Activated B cell treated with CpG ODN at 0.5 μM for 24 hours (primary cell): ENCODE measurements around the gene MYO9B. TPM values are rescaled to one million over a fixed set of nuclear protein-coding genes. Genes with fewer than 3 reads are reported as not detected.

ENCODE experiments used
- ATAC-seq: fragments of 200-7000 bp; cut with Tn5 transposase; one replicate; pipeline ENCODE4 v1.10.0; 2021; ENCODE audit warnings: low read depth, mild to moderate bottlenecking, moderate library complexity
- CTCF ChIA-PET: fragments of 350-600 bp; sonication (Branson Sonifier 250); formaldehyde crosslinking; loops from one replicate; lab custom pipeline; 2021; ENCODE audit warnings: antibody characterized with exemption; lab: Charles Lee
- POLR2A ChIA-PET: fragments of 350-600 bp; sonication (Branson Sonifier 250); formaldehyde crosslinking; loops from one replicate; lab custom pipeline; 2021; ENCODE audit warnings: antibody characterized with exemption; lab: Charles Lee
- DNase-seq: peaks from one replicate; pipeline ENCODE4 v3.0.0; 2022
- H3K27ac Mint-ChIP-seq: one replicate; pipeline ENCODE4 v1.8.0; 2020; ENCODE audit warnings: mixed read lengths
- H3K27me3 Mint-ChIP-seq: one replicate; pipeline ENCODE4 v1.8.0; 2021; ENCODE audit warnings: mixed read lengths
- H3K36me3 Mint-ChIP-seq: one replicate; pipeline ENCODE4 v1.8.0; 2021; ENCODE audit warnings: low read depth, mixed read lengths
- H3K4me1 Mint-ChIP-seq: one replicate; pipeline ENCODE4 v1.8.0; 2021; ENCODE audit warnings: mixed read lengths
- H3K4me3 Mint-ChIP-seq: one replicate; pipeline ENCODE4 v1.8.0; 2020; ENCODE audit warnings: mild to moderate bottlenecking, mixed read lengths
- H3K9me3 Mint-ChIP-seq: one replicate; pipeline ENCODE4 v1.8.0; 2020; ENCODE audit warnings: mixed read lengths
- CTCF ChIP-seq: fragments of 200-600 bp; IDR thresholded peaks from one replicate; pipeline ENCODE4 v1.8.0; 2022; ENCODE audit warnings: antibody characterized with exemption, mild to moderate bottlenecking
- intact Hi-C: fragments of 100-400 bp; cut with micrococcal nuclease; formaldehyde crosslinking; loops from one replicate; pipeline ENCODE4 v1.15.1; 2024
- total RNA-seq: library from RNA; stranded (reverse); gene quantifications from 2 replicates; pipeline ENCODE4 v1.2.3, GENCODE V29; 2022

Gene MYO9B
- total RNA-seq, 1 donor from 2014 or later: 239 TPM

DNA sequence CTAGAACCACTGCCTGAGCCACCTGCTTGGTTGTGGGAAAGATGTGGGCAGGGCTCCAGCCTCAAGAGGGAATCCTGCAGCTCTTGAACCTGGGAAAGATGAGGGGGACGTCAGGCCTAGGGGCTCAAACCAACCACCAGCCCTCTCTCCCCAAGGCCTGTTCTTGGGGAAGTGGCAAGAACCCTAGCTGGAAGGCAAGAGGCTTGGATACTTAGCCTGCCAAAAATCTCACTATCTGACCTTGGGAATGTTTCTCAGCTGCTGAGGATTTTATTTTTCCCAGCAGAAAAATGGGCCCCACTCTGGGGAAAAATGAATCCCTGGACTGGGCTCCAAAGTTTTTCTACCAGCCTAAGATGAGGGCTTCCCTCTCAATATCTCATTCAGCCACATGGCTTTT lies 184.4 kb downstream of the MYO9B start:
- intact Hi-C loops: no loop called here
- Mint-ChIP-seq H3K4me1 (peaks cover 11% of the 10 kb centered on the region), H3K4me3 (no peak overlapping the region), H3K9me3 (no peaks in the 10 kb centered on the region), H3K27ac (no peak overlapping the region), H3K36me3 (no peaks in the 10 kb centered on the region), H3K27me3 (no peaks in the 10 kb centered on the region)
- POLR2A ChIA-PET: interaction anchor here (0.8 to 1.3 kb wide), 3 partner anchors 10 to 34 kb away, joined by 4 to 11 read pairs (median 5); partner anchors contain the start of genes ANKLE1 and OCEL1
- CTCF ChIA-PET: interaction anchor here (0.6 to 2.9 kb wide), 9 partner anchors 11 to 126 kb away, joined by 3 to 19 read pairs (median 4); partner anchors contain the start of genes ANKLE1 and MRPL34
- no peak for TF ChIP-seq CTCF
- no peak for DNase-seq
- no peak for ATAC-seq

DNA sequence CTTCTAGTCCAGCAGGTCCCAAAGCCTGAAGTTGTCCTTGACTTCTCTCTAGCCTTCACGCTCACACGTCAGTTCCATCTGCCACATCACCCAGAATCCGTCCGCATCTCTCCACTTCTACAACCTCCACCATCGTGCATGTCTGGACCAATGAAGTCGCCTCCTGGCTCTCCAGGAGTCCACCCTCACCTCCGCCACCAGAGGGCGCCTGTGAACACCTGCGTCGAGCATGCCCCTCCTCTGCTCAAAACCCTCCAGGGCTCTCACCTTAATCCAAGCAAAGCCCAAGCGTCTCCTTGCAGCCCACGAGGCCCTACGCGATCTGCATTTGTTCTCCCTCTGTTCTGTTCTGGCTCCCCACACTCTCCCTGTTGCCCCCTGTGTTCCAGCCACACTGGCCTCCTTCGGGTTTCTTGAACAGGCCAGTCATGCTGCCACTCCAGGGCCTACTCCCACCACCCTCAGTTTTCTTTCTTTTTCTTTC lies 185.3 kb downstream of the MYO9B start:
- Mint-ChIP-seq H3K4me3 (no peak overlapping the region), H3K27ac (no peak overlapping the region)
- CTCF ChIA-PET: interaction anchor here (0.8 to 2.9 kb wide), 8 partner anchors 11 to 205 kb away, joined by 3 to 19 read pairs (median 5); partner anchors contain the start of genes ANKLE1 and MRPL34

GRCh38 chr19:17262557-17262956 lies 187.0 kb downstream of the MYO9B start:
- H3K4me1 Mint-ChIP-seq: peaks cover 24% of the 10 kb centered on the region
- no peaks in the 10 kb centered on the region for H3K9me3 Mint-ChIP-seq
- intact Hi-C loops: no loop called here
- DNase-seq (no peak), ATAC-seq (no peak)
- ChIA-PET POLR2A (interaction anchor here (0.6 to 0.7 kb wide), 3 partner anchors 133 to 589 kb away, joined by 3 to 7 read pairs (median 3); no protein-coding TSS in a partner anchor), CTCF (interaction anchor here (0.5 to 0.9 kb wide), 3 partner anchors 10 to 202 kb away, joined by 3 read pairs; no protein-coding TSS in a partner anchor)
- no peak for TF ChIP-seq CTCF
- H3K4me3 Mint-ChIP-seq: no peak overlapping the region
- no peaks in the 10 kb centered on the region for H3K27me3 Mint-ChIP-seq
- H3K36me3 Mint-ChIP-seq: peaks cover 5% of the 10 kb centered on the region
- H3K27ac Mint-ChIP-seq: no peak overlapping the region

More for the DNA sequence above, 185.3 kb downstream of the MYO9B start:
- peak; percentile 83 for DNase-seq
- Mint-ChIP-seq H3K27me3 (no peaks in the 10 kb centered on the region), H3K4me1 (peaks cover 11% of the 10 kb centered on the region), H3K36me3 (no peaks in the 10 kb centered on the region), H3K9me3 (no peaks in the 10 kb centered on the region)
- intact Hi-C loops: loop anchor here (1.0 kb wide), 5 partner anchors 21 to 205 kb away; partner anchors contain the start of gene MRPL34
- ATAC-seq: peak; percentile 100
- peak; percentile 74 for TF ChIP-seq CTCF
- POLR2A ChIA-PET: interaction anchor here (0.7 to 1.3 kb wide), 4 partner anchors 13 to 45 kb away, joined by 3 to 11 read pairs (median 4); partner anchors contain the start of genes ANKLE1, MRPL34 and OCEL1

Other genes starting within 250 kb of the MYO9B start
- 63.7 and 73.1 TPM in 2 replicates for gene SIN3B, start 246.4 kb upstream of the MYO9B start, total RNA-seq
- 0.58 and 0.83 TPM in 2 replicates for gene F2RL3, start 186.8 kb upstream of the MYO9B start, total RNA-seq
- 1.7 and 1.8 TPM in 2 replicates for gene CPAMD8, start 49.0 kb upstream of the MYO9B start, total RNA-seq
- 15.8 and 17.8 TPM in 2 replicates for gene HAUS8, start 325 bp upstream of the MYO9B start, total RNA-seq
- 41.9 and 43.4 TPM in 2 replicates for gene USE1, start 139.6 kb downstream of the MYO9B start, total RNA-seq
- gene OCEL1, start 150.4 kb downstream of the MYO9B start, total RNA-seq: 22.4 and 25.8 TPM in 2 replicates
- gene NR2F6, start 170.1 kb downstream of the MYO9B start, total RNA-seq: 4.3 and 4.6 TPM in 2 replicates
- gene USHBP1, start 189.0 kb downstream of the MYO9B start, total RNA-seq: 0.42 and 0.44 TPM in 2 replicates
- gene BABAM1, start 191.7 kb downstream of the MYO9B start, total RNA-seq: 121 and 135 TPM in 2 replicates
- gene ANKLE1, start 206.1 kb downstream of the MYO9B start, total RNA-seq: 7.9 and 9.1 TPM in 2 replicates
- gene ABHD8, start 227.6 kb downstream of the MYO9B start, total RNA-seq: 5.4 and 6.6 TPM in 2 replicates
- 38.2 and 46.1 TPM in 2 replicates for gene MRPL34, start 230.1 kb downstream of the MYO9B start, total RNA-seq
- gene DDA1, start 233.8 kb downstream of the MYO9B start, total RNA-seq: 31.1 and 31.7 TPM in 2 replicates